CD4-positive, alpha-beta T cell treated with Interleukin-15 for 4 hours (primary cell): ENCODE measurements around the gene LTBP4.

Experiments
- DNase-seq: peaks from one replicate; pipeline ENCODE4 v3.0.0-alpha.2; 2020; ENCODE audit warnings: low spot score

Gene LTBP4

GRCh38 chr19:40662925-40663694, 61.9 kb downstream of the LTBP4 start:
- DNase-seq: peak; percentile 92

- DNase-seq: peak; percentile 19
These were observed 62.8 kb downstream of the LTBP4 start for GRCh38 chr19:40663695-40664692.

- DNase-seq: no peak
These were observed 65.8 kb downstream of the LTBP4 start for GRCh38 chr19:40666803-40667438.

- no peak for DNase-seq
These were observed 66.4 kb downstream of the LTBP4 start for GRCh38 chr19:40667602-40668001.

- DNase-seq: no peak
These were observed 67.9 kb downstream of the LTBP4 start for GRCh38 chr19:40668991-40669614.

- no peak for DNase-seq
These were observed 70.2 kb downstream of the LTBP4 start for GRCh38 chr19:40671404-40671803.

GRCh38 chr19:40672038-40672437, 70.9 kb downstream of the LTBP4 start:
- DNase-seq: no peak

- DNase-seq: no peak
These were observed 71.6 kb downstream of the LTBP4 start for GRCh38 chr19:40672573-40673299.

GRCh38 chr19:40673397-40673796, 72.2 kb downstream of the LTBP4 start:
- no peak for DNase-seq

- DNase-seq: no peak
These were observed 73.1 kb downstream of the LTBP4 start for GRCh38 chr19:40674291-40674690.

GRCh38 chr19:40677156-40677555, 76.0 kb downstream of the LTBP4 start:
- no peak for DNase-seq
